ENCODE data around the gene CTSH. TPM values are rescaled to one million over a fixed set of nuclear protein-coding genes. Genes with fewer than 3 reads are reported as not detected.

CTSH gene
- 492 and 536 TPM in 2 replicates for total RNA-seq (2014; rRNA removed; shearing (Covaris generic))

- DNase-seq (ENCODE audit: low spot score) = peak; percentile 94
These were observed at the start of gene CTSH for GRCh38 chr15:78944669-78945407. Gene CTSH, minus strand, starts transcription at chr15:78945046. Its CDS starts 65 bp downstream, at chr15:78944981.

GRCh38 chr15:78993931-78994530, 49.2 kb upstream of the CTSH start:
- DNase-seq (ENCODE audit: low spot score) = no peak

GRCh38 chr15:78993257-78993930, 48.5 kb upstream of the CTSH start:
- no peak for DNase-seq (ENCODE audit: low spot score)

GRCh38 chr15:78992416-78993256, 47.8 kb upstream of the CTSH start:
- DNase-seq (ENCODE audit: low spot score) = no peak

GRCh38 chr15:78991879-78992278, 47.0 kb upstream of the CTSH start:
- no peak for DNase-seq (ENCODE audit: low spot score)

- DNase-seq (ENCODE audit: low spot score) = no peak
These were observed 46.6 kb upstream of the CTSH start for GRCh38 chr15:78991476-78991875.

GRCh38 chr15:78990278-78990677, 45.4 kb upstream of the CTSH start:
- DNase-seq (ENCODE audit: low spot score) = no peak

- no peak for DNase-seq (ENCODE audit: low spot score)
These were observed 44.9 kb upstream of the CTSH start for GRCh38 chr15:78989701-78990240.

- peak; percentile 95 for DNase-seq (ENCODE audit: low spot score)
These were observed 43.6 kb upstream of the CTSH start for GRCh38 chr15:78988361-78988911.

- peak; percentile 26 for DNase-seq (ENCODE audit: low spot score)
These were observed 42.9 kb upstream of the CTSH start for GRCh38 chr15:78987556-78988360.

GRCh38 chr15:78985859-78986475, 41.1 kb upstream of the CTSH start:
- no peak for DNase-seq (ENCODE audit: low spot score)

GRCh38 chr15:78984041-78984440, 39.2 kb upstream of the CTSH start:
- no peak for DNase-seq (ENCODE audit: low spot score)

GRCh38 chr15:78983146-78983918, 38.5 kb upstream of the CTSH start:
- DNase-seq (ENCODE audit: low spot score) = no peak

- DNase-seq (ENCODE audit: low spot score) = no peak
These were observed 37.9 kb upstream of the CTSH start for GRCh38 chr15:78982736-78983135.

GRCh38 chr15:78981532-78982313, 36.9 kb upstream of the CTSH start:
- no peak for DNase-seq (ENCODE audit: low spot score)

GRCh38 chr15:78979456-78980320, 34.8 kb upstream of the CTSH start:
- DNase-seq (ENCODE audit: low spot score) = peak; percentile 98

- no peak for DNase-seq (ENCODE audit: low spot score)
These were observed 33.8 kb upstream of the CTSH start for GRCh38 chr15:78978601-78979179.

Measured in HT-29 (cell line).